Effector CD4-positive, alpha-beta T cell (primary cell): Measurements from ENCODE around the gene OGFOD1.
"Not testable (repeated sequence)": the region's sequence is repeated elsewhere in the genome, so short reads cannot be mapped to it uniquely, and the experiment has no call there.

Source experiments
- DNase-seq: peaks from one replicate; pipeline ENCODE4 v3.0.0-alpha.2; 2020

OGFOD1 gene

DNA sequence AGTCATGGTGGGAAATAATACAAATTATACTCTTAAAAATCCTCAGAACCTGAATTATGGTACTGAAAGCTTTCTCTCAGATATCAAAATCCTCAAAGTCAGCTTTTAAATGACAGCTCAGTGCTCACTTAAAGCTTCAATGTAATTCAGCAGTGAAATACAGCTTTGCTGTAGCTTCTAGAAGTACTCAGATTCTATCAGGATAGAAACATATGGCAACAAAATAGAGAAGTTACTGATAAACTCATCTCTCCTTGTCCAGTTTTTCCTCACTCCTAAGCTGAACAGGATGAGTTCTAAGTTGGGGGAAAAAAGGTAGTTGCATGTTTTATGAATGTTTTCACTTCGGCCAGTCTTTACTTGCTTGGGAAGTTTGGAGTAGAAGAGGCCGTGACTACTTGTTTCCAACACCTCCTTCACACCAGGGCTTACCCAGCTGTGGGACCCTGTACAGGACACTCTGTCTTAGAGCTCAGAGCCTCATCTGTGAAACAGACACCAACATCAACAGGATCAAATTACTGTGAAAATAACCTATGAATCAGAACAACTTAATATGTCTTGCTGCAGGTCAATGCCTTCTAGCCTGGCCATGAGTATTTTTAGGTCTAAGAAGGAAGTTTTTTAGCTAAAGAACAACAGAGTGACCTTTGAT, 30.2 kb downstream of the OGFOD1 start:
- no peak for DNase-seq

DNA sequence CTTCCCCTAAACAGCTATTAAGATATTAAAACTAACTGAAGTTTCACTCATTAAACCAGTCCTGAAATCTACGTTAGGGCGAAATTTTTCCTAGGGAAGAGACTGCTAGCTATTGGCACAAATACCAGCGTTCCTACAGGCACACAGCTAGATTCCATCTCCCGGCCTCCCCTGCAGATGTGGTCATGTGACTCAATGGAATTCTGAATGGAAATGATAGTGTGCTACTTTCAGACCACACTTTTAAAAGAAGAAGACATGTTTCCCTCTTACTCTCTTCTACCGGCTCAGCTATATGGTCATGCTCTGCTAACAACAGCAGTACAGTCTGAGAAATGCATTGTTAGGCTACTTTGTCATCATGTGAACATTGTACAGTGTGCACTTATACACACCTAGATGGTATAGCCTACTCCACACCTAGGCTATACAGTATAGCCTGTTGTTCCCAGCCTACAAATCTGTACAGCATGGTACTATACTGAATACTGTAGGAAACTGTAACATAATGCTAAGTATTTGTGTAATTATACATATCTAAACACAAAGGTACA, 31.4 kb downstream of the OGFOD1 start:
- no peak for DNase-seq

DNA sequence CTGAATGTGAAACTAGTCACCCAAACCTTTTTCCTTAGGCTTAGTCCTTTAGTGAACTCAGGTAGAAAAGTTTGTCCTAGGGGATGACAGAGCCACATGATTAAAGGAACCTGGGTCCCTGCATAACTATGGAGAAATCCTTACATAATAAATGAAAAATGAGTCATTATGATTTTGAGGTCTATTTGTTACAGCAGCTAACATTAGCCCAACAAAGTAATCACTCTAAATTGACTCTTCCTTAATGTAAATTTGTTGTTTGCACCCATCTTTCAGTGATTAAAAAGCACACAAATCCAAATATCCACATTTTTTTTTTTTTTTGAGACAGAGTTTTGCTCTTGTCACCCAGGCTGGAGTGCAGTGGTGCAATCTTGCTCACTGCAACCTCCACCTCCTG, 32.0 kb downstream of the OGFOD1 start:
- DNase-seq = no peak

DNA sequence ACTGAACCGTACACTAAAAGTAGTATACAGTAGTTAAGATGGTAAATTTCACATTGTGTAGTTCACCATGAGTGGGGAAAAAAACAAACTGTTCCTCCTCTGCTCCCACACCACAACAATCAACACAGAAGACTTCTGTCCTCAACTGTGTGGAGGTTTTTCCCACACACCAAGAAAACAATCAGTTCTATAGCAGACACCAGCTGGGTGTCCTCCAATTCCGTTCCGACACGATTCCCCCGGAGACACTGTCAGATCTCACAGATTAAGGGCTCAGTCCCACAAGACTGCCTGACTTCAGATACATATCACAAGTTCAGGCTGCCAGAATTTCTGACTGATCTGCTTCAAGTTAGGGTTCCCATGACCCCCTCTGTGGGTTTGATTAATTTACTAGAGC, 36.7 kb downstream of the OGFOD1 start:
- DNase-seq = no peak

DNA sequence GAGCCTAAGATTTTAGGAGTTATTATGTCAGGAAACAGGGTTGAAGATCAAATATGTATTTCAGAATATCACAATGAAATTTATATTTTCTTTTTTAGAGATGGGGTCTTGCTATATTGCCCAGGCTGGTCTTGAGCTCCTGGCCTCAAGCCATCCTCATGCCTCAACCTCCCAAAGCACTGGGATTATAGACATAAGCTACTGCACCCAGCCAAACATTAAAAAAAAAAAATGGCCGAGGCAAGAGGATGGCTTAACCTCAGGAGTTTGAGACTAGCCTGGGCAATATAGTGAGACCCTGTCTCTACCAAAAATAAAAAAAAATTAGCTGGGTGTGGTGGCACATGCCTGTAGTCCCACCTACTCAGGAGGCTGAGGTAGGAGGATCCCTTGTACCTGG, 37.5 kb downstream of the OGFOD1 start:
- DNase-seq = not testable (repeated sequence)

DNA sequence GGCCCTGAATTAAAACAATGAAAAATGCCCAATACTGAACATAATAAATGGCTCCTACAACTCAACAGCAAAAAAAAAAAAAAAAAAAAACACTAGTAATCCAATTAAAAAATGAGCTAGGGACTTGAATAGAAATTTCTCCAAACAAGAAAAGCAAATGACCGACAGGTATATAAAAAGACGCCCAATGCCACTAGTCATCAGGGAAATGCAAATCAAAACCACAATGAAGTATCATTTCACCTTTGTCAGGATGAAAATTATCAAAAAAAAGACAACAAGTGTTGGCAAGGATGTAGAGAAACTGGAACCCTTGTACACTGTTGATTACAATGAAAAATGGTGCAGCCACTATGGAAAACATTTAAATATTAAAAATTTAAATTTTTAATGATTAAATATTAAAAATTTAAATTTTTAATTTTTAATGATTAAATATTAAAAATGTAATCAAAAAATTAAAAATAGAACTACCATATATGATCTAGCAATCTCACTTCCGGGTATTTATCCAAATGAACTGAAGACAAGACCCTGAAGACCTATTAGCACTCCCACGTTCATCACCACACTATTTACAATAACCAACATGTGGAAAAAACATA, 40.4 kb downstream of the OGFOD1 start:
- DNase-seq = no peak

DNA sequence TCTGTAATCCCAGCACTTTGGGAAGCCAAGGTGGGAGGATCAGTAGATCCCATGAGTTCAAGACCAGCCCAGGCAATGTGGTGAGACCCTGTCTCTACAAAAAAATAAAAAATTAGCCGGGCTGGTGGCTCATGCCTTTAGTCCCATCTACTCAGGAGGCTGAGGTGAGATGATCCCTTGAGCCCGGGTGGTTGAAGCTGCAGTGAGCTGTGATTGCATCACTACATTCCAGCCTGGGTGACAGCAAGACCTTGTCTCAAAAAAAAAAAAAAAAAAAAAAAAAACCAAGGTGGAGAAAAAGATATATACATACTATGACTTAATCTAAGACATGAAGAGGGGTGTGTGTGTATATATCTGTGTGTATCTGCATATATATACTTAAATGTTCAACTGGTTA, 41.8 kb downstream of the OGFOD1 start:
- no peak for DNase-seq

DNA sequence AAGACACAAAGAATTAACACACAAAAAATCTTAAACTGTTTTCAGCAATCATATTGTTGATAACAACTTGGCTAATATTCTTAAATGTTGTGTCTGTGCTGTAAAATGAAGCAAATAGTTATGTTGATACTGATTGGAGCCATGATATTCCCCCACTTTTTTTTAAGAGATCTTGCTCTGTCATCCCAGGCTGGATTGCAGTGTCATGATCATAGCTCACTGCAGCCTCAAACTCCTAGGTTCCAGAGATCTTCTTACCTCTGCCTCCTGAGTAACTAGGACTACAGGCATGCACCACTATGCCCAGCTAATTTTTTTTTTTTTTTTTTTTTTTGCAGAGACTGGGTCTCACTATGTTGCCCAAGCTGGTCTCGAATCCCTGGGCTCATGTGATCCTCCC, 42.5 kb downstream of the OGFOD1 start:
- no peak for DNase-seq

DNA sequence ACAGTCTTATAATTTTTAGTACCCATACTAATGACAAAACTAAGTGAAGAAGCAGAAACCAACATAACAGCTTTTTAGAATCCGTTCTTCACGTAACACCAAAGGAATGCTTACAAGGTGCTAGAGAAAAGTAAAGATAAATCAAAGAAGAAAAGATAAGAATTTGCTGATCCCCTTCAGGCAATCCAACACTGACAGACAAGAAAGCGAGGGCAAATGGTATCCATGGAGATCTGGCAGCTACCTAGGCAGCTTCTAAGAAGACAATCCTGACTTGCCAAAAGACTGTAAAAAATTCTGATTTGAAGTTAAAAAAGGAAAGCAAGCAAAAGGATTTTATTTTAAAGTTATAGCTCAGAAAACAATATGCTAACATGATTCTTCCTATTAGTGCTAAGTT, 53.8 kb downstream of the OGFOD1 start:
- DNase-seq = no peak

DNA sequence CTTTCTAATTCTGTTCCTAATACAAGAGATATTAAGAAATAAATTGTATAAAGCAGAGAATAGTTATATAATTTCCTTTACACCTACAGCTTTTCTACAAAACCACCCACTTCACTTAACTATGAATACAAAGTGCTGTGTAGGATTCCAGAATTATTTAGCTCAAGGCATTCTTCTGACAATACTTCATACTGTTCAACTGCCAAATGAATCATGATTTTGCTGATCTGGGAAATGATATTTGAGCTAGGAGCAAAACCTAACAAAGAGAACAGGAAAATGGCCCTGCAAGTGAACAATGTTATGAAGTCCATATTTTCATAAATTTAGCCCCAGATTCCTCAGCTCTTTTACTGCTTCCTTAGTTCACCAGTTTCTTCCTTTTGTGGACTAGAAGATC, 55.6 kb downstream of the OGFOD1 start:
- DNase-seq = no peak

DNA sequence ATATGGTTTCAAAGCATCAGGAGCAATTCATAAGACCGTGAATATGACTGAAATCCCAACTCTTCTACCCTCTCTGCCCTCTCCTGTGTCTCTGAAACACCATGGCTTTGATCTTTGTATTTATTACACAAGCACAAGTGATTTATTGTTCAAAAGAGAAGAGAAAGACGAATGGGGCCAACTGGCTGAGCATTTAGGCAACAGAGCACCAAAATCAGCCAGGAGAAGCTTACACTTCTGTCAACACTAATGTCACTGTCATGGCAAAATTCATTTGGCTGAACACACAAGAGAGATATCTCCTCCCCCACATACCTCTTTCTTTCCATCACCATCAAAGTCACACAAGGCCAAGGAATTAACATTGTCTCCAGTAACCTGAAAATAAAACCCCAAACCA, 59.2 kb downstream of the OGFOD1 start:
- DNase-seq = no peak

DNA sequence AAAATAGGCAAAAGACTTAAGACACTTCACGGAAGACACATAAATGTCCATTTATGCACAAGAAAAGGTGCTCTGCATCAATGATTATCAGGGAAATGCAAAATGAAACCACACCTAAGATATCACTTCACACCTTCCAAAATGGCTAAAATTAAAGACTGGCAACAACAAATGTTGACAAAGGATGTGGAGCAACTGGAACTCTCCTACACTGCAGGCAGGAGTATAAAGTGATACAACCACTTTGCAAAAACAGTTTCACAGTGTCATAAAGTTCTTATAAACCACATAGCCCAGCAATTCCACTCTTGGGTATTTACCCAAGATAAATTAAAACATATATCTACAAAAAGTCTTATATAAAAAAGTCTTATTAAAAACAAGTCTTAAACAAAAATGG, 60.7 kb downstream of the OGFOD1 start:
- no peak for DNase-seq

DNA sequence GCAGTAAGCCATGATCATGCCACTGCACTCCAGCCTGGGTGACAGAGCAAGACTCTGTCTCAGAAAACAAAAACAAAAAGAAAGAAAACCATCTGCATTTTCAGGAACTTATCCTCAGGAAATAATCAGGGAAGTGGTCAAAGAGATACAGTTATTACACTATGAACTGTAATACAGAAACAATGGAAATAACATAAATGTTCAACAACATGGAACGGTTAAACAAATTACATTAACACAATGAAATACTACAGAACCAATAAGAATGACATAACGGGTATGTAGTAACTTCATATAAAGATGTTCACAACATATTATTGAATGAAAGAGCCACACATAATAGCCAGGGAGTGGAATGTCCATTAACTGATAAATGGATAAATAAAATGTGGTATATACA, 61.7 kb downstream of the OGFOD1 start:
- DNase-seq = no peak

DNA sequence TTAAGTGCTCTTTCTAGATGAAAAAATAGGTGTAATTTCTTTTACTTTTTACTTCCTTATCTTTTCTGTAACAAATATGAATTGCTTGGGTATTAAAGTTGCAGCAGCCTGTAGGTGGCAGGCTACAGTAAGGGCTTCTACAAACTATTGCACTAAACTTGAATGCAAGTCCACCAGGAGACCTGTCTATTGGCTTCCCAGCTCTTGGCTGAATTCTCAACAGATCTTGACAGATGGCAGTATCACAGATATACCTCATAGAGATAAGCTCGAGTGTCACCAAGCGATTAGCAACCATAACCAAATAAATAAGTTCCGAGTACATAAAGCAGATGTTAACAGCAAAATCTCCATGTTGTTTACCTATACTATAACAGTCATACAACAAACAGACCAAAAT, 62.6 kb downstream of the OGFOD1 start:
- peak; percentile 41 for DNase-seq

DNA sequence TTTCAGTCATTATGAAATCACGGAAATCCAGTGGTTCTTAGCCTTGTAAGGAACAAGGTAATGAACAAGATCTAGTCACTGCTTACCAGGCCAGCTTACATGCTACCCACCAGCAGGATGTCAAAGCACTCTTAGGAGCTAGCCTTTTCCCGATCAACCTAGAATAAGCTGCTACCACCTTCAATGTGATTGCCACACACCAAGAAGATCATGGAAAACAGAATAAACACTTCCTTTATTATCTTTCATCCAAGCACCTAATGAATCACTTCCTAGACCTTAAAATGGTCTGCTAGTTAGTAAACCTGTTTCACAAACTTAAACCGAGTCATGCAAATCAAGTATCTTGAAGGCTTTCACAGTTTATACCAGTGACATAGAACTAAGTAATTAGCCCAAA, 63.5 kb downstream of the OGFOD1 start:
- no peak for DNase-seq

DNA sequence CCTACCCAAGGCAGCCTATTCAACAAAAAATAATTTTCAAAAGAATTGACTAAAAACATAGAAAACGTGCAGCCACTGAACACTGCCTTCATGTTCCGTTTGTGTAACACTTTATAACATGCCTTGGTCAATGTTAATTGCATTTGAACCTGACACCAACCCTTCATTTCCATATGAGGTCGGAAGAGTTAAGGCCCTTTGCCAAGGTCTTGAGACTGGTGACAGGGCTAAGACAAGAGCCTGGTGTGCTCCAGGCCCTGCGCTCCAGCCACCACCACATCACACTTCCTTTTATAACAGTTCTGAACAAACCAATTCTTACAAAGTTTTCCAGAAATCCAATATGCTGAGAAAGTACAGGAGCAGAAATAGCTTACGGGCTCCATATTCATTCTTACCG, 64.3 kb downstream of the OGFOD1 start:
- no peak for DNase-seq

DNA sequence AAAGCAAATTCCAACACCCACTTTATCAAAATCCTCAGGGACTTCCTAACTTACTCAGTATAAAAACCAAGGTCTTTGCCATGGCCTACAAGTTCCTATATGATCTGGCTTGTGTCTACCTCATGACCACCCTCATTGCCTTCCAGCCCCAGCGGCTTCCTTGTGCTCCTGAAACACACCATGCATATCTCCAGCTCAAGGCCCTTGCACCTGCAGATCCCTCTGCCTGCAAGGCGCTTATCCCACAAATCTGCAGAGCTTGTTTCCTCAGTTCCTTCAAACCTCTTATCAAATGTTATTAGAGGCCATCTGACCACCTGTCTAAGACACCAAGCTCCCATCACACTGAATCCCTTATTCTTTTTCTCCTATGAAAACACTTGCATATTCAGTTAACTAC, 65.9 kb downstream of the OGFOD1 start:
- no peak for DNase-seq

DNA sequence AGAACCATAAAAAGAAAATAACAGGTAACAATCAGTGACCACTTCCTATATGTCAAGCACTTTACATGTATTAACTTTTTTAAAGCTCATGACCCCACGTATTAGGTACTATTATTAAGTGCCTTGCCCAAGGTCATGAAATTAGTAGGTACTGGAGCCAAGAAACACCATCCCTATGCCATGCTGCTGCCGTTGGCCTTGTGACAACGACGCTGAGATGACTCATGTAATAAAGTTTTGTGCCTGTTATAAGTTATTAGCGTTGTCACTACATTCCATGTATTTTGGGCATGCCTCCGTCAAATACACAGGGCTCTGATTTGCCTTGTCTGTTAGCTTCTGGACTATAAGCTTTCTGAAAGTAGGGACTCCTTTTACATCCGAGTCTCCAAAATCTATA, 67.1 kb downstream of the OGFOD1 start:
- DNase-seq = no peak

DNA sequence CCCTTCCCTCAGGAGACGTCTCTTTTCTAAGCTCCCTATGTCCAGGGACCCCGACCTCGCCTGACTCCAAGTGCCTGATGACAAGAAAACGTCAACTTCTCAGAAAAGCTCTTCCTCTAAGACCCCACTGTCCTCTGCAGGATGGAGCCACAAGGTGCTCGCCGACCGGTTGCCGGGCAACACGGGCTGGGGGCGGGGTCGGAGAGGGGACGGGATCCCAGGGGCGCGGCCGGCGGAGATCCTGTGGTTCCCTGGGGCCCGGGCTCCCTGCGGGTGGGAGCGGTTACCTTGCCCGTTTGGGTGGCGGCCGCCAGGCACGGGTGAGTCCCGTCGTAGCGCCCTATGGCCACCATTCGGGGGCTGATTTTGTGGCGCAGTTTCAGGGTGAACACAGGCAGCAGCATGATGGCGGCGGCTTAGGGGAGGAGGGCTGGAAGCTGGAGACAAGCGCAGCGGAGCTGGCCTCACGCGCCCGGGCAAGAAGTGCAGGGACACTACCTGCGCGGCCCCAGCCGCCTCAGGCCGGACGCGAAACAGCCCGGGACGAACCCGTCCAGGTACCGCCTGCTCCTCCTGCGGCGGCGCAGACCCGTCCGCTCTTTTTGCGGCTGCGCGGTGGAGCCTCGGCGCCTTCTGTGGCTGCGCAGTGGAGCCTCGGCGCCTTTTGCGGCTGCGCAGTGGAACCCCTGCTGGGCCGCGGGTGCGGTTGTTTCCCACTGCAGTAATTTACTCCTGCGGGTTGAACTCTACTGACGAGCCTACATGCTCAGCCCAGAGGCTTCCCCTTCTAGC, 68.3 kb downstream of the OGFOD1 start, which contains the start of gene BBS2:
TSS of gene BBS2 (minus strand) at position 566 of the 792 bp plus-strand sequence. CDS start at position 404, 162 bp downstream.
- DNase-seq = peak; percentile 84

DNA sequence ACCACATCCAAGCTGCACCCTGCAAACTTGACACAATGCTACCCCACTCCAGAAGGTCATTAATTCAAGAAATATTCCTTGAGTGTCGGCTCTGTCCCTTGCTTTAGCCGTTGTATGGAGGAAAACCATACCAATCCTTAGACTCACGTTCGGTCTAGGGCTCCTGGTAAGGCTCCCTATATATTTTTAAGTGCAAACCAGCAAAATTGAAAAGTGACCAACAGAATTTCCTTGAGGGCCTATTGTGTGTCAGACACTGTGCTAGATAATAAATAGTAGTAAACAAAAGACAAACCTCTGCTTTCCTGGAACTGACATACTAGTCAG, 68.9 kb downstream of the OGFOD1 start:
- no peak for DNase-seq

DNA sequence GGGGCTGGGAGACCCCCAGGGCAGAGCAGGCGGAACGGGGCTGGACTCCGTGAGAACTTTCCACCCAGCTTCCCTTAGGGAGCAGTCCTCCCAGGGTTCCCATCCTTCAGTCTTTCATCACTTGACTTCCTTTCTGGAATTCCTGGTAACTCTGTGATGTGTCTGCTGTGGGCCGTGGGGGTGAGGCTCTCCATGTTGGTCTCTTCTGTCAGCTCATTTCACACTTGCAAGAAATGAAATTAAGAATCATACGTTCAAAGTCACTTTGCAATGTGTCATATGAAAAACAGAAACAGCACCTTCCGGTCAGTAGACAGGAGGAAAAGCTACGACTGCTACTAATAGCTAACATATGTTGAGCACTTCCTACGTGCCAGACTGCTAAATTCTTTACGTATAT, 73.9 kb downstream of the OGFOD1 start:
- DNase-seq = no peak
